HG03159 (cell line): ENCODE measurements around the gene IL5.
"Not testable (repeated sequence)": the region's sequence is repeated elsewhere in the genome, so short reads cannot be mapped to it uniquely, and the experiment has no call there.

Experiments used
- ATAC-seq: cut with Tn5 transposase; IDR thresholded peaks from one replicate; pipeline ENCODE4 v1.9.1; 2021; ENCODE audit warnings: mild to moderate bottlenecking, moderate library complexity; ENCODE audit not compliant: unreplicated experiment

Gene IL5

GRCh38 chr5:132543472-132544201, at the start of gene IL5:
Gene IL5 (minus strand): TSS chr5:132543522. CDS start chr5:132543478, 44 bp downstream.
- ATAC-seq, result no peak

DNA sequence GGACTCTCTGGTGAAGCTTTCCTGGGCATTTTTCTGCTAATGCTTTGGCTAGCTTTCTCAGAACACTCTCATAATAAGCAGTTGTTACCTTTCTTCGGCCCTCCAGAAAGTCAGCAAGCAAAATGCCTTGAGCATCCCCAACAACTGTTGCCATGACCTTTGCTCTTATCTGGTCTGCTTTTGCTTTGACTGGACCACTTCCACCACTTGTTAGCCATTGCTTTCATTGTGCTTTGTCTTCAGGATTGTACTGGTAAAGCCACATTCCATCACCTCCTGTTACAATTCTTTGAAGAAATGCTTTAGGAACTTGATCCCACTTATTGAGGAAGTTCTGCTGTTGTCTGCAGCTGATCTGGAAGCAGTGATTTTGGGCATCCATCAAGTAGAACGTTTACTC, 49.2 kb upstream of the IL5 start:
- no peak for ATAC-seq

GRCh38 chr5:132591145-132591544, 47.8 kb upstream of the IL5 start:
- ATAC-seq, result no peak

GRCh38 chr5:132589467-132589866, 46.1 kb upstream of the IL5 start:
- no peak for ATAC-seq

GRCh38 chr5:132586063-132586462, 42.7 kb upstream of the IL5 start:
- ATAC-seq, result no peak

DNA sequence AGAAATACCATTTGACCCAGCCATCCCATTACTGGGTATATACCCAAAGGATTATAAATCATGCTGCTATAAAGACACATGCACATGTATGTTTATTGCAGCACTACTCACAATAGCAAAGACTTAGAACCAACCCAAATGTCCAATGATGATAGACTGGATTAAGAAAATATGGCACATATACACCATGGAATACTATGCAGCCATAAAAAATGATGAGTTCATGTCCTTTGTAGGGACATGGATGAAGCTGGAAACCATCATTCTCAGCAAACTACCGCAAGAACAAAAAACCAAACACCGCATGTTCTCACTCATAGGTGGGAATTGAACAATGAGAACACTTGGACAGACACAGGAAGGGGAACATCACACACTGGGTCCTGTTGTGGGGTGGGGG, 41.2 kb upstream of the IL5 start:
- ATAC-seq, result not testable (repeated sequence)

DNA sequence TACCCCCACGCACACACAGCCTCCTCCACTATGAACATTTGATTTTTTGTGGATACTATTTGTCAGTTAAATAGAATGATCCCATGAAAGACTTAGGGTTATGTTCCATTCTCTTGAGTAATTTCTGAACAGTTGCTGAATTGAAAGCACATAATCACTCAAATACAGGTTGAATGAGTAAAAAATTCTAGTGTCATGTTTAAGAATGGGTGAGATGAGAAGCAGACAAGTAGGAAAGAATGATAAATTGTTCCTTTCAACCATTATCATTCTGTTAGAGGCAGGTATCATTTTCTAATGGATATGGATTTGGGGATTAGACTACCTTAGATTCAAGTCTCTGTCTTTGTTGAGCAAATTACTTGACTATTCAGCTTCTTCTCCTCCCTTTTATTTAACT, 32.8 kb upstream of the IL5 start:
- no peak for ATAC-seq

GRCh38 chr5:132566657-132567056, 23.3 kb upstream of the IL5 start:
- ATAC-seq, result no peak

DNA sequence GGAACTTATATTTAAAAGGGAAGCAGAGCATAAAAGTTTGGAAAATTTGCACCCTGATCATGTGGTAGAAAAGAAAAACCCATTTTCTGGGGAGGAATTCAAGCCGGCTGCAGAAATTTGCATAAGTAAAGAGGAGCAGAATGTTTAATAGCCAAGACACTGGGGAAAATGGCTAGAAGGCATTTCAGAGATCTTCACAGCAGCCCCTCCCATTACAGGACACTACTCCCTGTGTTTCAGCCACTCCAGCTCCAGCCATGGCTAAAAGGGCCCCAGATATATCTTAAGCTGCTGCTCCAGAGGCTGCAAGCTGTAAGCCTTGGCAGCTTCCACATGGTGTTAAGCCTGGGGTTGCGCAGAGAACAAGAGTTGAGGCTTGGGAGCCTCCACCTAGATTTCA, 21.2 kb upstream of the IL5 start:
- not testable (repeated sequence) for ATAC-seq

DNA sequence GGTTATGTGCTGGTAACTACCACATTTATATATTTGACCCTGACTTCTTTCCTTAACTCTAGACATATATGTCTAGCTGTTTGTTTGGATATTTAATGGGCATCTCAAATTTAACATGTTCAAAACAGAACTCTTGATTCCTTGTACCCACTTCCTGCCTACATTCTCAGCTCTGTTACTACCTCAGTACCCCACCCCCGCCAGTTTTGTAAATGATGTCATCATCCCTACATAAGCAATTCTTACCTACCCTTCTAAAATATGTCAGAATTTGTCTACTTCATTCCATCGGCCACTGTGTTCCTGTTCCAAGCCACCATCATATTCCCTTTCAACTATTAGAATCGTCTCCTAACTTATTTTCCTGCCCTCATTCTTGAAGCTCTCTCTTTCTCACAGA, 18.3 kb upstream of the IL5 start:
- ATAC-seq, result no peak

- no peak for ATAC-seq
Observed at GRCh38 chr5:132559383-132560060, 16.2 kb upstream of the IL5 start.

DNA sequence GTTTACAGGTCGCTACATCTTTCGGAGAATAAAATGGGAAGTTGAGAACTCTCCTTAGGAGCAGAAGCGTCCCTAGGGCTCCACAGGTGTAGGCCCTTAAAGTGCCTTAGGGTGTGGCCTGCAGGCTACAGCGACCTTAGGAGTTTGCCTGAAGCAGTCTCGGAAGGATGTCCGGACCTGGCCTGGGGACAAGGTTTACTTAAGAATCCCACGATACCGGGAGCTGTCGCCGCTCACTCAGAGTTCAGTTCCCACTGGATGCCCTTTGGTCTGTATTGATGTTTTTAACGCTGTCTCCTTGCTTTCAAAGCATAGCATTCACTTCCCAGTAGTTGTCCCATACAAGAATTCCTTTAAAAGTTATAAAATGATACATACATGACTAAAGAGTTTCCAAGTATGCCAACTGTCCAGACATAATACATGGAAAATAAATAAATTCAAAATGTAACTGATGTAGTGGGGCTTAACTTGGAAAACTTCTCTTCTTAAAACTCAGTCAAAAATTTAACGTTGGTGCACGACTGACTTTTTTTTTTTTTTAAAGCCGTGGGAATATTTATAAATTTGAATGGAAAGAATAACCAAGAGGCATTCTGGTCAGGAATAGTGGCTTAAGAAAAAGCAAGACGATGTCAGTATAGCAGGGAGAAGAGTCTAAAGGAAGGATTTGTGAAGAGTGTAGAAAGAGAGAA, 14.3 kb upstream of the IL5 start:
- peak; percentile 41 for ATAC-seq

DNA sequence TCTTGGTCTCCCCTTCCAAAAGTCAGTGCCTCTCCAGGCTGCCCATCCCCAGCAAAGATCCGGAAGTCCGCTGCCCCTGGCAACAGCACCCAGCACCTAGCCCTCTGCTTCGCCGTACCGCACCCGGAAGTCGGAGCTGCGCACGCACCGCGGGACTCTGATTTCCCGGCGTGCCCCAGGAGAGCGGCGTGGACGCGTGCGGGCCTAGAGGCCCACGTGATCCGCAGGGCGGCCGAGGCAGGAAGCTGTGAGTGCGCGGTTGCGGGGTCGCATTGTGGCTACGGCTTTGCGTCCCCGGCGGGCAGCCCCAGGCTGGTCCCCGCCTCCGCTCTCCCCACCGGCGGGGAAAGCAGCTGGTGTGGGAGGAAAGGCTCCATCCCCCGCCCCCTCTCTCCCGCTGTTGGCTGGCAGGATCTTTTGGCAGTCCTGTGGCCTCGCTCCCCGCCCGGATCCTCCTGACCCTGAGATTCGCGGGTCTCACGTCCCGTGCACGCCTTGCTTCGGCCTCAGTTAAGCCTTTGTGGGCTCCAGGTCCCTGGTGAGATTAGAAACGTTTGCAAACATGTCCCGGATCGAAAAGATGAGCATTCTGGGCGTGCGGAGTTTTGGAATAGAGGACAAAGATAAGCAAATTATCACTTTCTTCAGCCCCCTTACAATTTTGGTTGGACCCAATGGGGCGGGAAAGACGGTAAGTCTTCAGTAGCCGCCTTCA, 13.6 kb upstream of the IL5 start, which contains the start of gene RAD50:
RAD50 (plus strand) TSS at position 215 of the 715 bp plus-strand sequence; CDS start at position 563, 348 bp downstream.
- ATAC-seq, result peak; percentile 97

DNA sequence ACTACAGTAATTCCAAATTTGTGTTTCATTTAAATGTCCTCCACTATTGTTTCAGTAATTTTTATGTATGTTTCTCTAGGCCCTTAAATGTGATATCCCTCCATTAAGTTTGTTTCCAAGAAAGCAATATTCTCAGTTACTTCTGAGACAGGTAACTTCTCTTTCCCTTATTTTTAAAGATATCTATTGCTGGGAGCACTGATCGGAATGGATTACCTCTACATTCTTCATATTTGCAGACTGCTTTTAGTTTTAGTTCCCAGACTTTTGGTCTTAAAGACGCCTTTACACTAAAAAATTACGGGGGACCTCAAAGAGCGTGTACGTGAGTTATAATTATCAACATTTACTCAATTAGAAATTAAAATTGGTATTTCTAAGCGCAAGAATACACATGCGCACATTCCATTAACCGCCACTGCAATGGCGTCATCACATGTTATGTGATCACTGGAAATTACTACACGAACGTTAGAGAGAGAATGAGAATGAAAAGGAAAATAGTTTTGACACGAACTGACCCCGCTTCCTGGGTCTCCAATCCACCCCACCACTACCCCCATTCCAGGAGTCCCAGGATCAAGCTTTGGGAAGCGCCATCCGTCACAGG, 12.9 kb upstream of the IL5 start:
- no peak for ATAC-seq

DNA sequence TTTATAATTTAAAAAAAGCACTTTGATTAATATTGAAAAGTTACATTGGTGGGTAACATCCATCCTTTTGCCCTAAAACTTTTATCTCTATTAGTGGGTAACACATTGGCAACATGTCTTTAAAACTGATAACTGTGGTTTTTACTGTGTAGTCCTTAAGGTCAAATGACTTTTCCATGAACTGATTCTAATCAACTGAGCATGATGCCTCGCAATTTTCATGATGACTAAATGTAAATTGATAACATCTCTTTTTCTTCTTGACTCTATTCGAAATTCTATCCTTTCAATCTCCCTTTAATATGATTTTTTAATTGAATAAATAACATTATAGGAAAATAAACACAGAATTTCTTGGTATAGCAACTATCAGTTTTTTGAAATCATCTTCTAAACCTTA, 6.3 kb upstream of the IL5 start:
- no peak for ATAC-seq

GRCh38 chr5:132548834-132549233, 5.5 kb upstream of the IL5 start:
- ATAC-seq, result not testable (repeated sequence)

- no peak for ATAC-seq
Observed at GRCh38 chr5:132547269-132547668, 3.9 kb upstream of the IL5 start.

DNA sequence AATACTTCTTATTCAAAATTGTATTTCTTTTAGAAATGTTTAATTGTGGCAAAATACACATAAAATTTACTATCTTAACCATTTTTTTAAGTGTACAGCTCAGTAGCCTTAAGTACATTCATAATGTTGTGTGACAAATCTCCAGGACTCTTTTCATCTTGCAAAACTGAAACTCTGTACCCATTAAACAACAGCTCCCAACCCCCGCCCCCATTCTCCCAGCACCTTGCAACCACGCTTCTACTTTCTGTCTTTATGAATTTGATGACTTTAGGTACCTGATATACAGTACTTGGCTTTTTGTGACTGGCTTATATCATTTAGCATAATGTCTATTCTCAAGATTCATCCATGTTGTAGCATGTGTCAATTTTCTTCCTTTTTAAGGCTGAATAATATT, 2.8 kb upstream of the IL5 start:
- ATAC-seq, result no peak

- ATAC-seq, result no peak
Observed at GRCh38 chr5:132540764-132541163, 2.6 kb downstream of the IL5 start.

DNA sequence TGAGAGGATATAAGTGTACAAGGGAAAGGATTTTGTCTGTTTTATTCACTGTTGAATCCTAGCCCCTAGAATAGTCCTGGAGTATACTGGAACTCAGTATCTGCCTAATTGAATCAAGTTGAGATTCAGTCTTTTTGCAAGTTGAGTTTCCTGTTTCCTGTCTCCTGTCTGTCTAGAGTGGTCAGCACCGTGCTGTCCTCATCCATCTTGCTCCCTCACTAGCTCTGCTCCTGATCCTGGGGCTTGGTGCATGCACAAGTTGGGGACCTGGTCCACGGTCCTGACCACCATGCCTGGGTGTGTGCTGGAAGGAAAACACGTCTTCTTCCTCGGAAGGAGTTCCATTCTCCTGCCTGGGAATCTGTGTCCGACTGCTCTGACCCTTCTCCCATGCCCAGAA, 3.2 kb downstream of the IL5 start:
- ATAC-seq, result no peak

DNA sequence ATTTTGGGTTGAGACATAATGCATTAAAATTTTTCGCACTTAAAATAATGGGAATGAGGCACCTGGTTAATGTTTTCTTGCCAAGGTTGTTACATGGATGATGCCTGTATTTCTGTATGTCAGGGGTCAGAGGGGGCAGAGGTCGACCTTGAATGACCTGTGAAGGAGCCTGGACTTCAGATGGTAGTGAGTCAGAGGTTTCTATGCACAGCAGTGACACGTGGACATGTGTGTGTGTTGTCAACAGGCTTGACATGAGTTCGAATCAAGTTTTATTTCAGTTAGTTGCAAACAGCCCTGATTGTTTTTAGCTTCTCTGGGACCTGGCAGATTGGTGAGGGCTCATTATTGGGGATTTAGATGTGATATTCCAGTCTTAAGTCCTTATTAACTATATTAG, 3.6 kb downstream of the IL5 start:
- no peak for ATAC-seq
